Mucosa of descending colon (tissue), 3 donors: ENCODE data around the gene WFS1. TPM values are rescaled to one million over a fixed set of nuclear protein-coding genes. Genes with fewer than 3 reads are reported as not detected.

Experiments used
- ATAC-seq: fragments of 200-7000 bp; cut with Tn5 transposase; one replicate; pipeline ENCODE4 v1.9.1; 2020; ENCODE audit warnings: mild to moderate bottlenecking, moderate library complexity
- DNase-seq, 3 donors: peaks; one replicate each; pipeline ENCODE4 v3.0.0-alpha.2; 2020
- H3K36me3 ChIP-seq: fragments of 200-600 bp; one replicate; pipeline ENCODE4 v1.8.0; 2021; ENCODE audit warnings: low read depth, mild to moderate bottlenecking
- H3K4me1 ChIP-seq: fragments of 200-600 bp; one replicate; pipeline ENCODE4 v1.8.0; 2021; ENCODE audit warnings: low read depth, mild to moderate bottlenecking
- H3K4me3 ChIP-seq: fragments of 200-600 bp; one replicate; pipeline ENCODE4 v1.8.0; 2021; ENCODE audit warnings: mild to moderate bottlenecking
- H3K9me3 ChIP-seq: fragments of 200-600 bp; one replicate; pipeline ENCODE4 v1.8.0; 2021; ENCODE audit warnings: mild to moderate bottlenecking
- CTCF ChIP-seq: fragments of 200-600 bp; IDR thresholded peaks from one replicate; pipeline ENCODE4 v1.8.0; 2022; ENCODE audit warnings: antibody characterized with exemption, mild to moderate bottlenecking
- intact Hi-C, 2 donors: fragments of 100-400 bp; cut with DNase I in 1 of 2; cut with micrococcal nuclease in 1 of 2; formaldehyde crosslinking; loops; one replicate each; pipeline versions ENCODE4 v1.11.0 to v1.11.1; 2022; cut with DNase I, micrococcal nuclease
- total RNA-seq, 3 donors: library from RNA; stranded (reverse); fragmentation: NEBNext Ultra II Directional in 2 of 3; extraction: Animal tissue kit (Norgen Biotek cat#: 25700) in 2 of 3; gene quantifications; one replicate each; pipeline versions ENCODE4 v1.2.1 to v1.2.4, GENCODE V29; 2021 to 2023
- donor health status: DM: no; HTN: no; CAD: no; lungs with moderate emphysema.
- donor health status: DM: no; HTN: no; CAD: no.
- donor health status: DM: no; HTN: yes; CAD: no.

The WFS1 gene
- total RNA-seq, 3 donors from 2014 or later, result 5.8 to 39.2 (median 14.9) TPM

- ATAC-seq, result no peak
- peak in 1 of 3 donors; percentile 38 for DNase-seq
- TF ChIP-seq CTCF, result no peak
- H3K9me3 ChIP-seq, result no peaks in the 10 kb centered on the region
- H3K4me1 ChIP-seq, result peaks cover 1% of the 10 kb centered on the region
- intact Hi-C loops, result no loop called here
- H3K36me3 ChIP-seq, result no peaks in the 10 kb centered on the region
- H3K4me3 ChIP-seq, result no peak overlapping the region
These were observed 17.6 kb downstream of the WFS1 start for GRCh38 chr4:6287017-6287788.

- ATAC-seq (no peak), DNase-seq (no peak)
- H3K4me1 ChIP-seq, result no peaks in the 10 kb centered on the region
- TF ChIP-seq CTCF, result no peak
- H3K9me3 ChIP-seq, result no peaks in the 10 kb centered on the region
- no peaks in the 10 kb centered on the region for H3K36me3 ChIP-seq
- intact Hi-C loops, result no loop called here
- H3K4me3 ChIP-seq, result no peak overlapping the region
These were observed 18.7 kb downstream of the WFS1 start for GRCh38 chr4:6288342-6288741.

- H3K36me3 ChIP-seq, result no peaks in the 10 kb centered on the region
- no peak for ATAC-seq
These were observed 19.2 kb downstream of the WFS1 start for GRCh38 chr4:6288871-6289270.

GRCh38 chr4:6290256-6290655, 20.6 kb downstream of the WFS1 start:
- ATAC-seq, result no peak

More at GRCh38 chr4:6288871-6289270, 19.2 kb downstream of the WFS1 start:
- peak in 1 of 3 donors; percentile 31 for DNase-seq
- Histone ChIP-seq H3K9me3 (no peaks in the 10 kb centered on the region), H3K4me1 (no peaks in the 10 kb centered on the region), H3K4me3 (no peak overlapping the region)
- intact Hi-C loops, result no loop called here
- no peak for TF ChIP-seq CTCF

GRCh38 chr4:6290769-6291547, 21.3 kb downstream of the WFS1 start:
- no peak overlapping the region for H3K4me3 ChIP-seq
- no peaks in the 10 kb centered on the region for H3K36me3 ChIP-seq
- ATAC-seq, result no peak
- DNase-seq, result peak in 1 of 3 donors; percentile 10
- no peaks in the 10 kb centered on the region for H3K9me3 ChIP-seq
- no peak for TF ChIP-seq CTCF
- H3K4me1 ChIP-seq, result no peaks in the 10 kb centered on the region
- intact Hi-C loops, result no loop called here

More at GRCh38 chr4:6290256-6290655, 20.6 kb downstream of the WFS1 start:
- Histone ChIP-seq H3K4me1 (no peaks in the 10 kb centered on the region), H3K4me3 (no peak overlapping the region), H3K9me3 (no peaks in the 10 kb centered on the region), H3K36me3 (no peaks in the 10 kb centered on the region)
- intact Hi-C loops, result no loop called here
- TF ChIP-seq CTCF, result no peak
- no peak for DNase-seq
